Small intestine (tissue), 7 donors: ENCODE measurements around the gene C20orf202. TPM values are rescaled to one million over a fixed set of nuclear protein-coding genes. Genes with fewer than 3 reads are reported as not detected.
A peak's percentile ranks its signal among the peaks of the same experiment; 100 is the strongest.

Experiments
- DNase-seq, 2 donors: peaks; one replicate each; pipeline versions ENCODE4 v3.0.0 to v3.0.0-alpha.2; 2013
- FAIRE-seq: peaks from 2 replicates; lab custom pipeline; 2012; peaks lifted over from hg19 to GRCh38; lab: Jason Lieb, UNC
- H3K27ac ChIP-seq, 3 donors: one replicate each; pipeline ENCODE4 v1.5.1; 2013; ENCODE audit warnings: low read length in 2 of 3, mild to moderate bottlenecking in 2 of 3, control low read depth in 1 of 3, inconsistent platforms in 1 of 3, low read depth in 1 of 3, moderate library complexity in 1 of 3
- H3K27me3 ChIP-seq, 3 donors: one replicate each; pipeline ENCODE4 v1.6.1; 2013; ENCODE audit warnings: low read length in 3 of 3, inconsistent platforms in 1 of 3; ENCODE audit not compliant: control insufficient read depth in 3 of 3, insufficient read depth in 3 of 3
- H3K36me3 ChIP-seq, 3 donors: one replicate each; pipeline ENCODE4 v1.6.1; 2013; ENCODE audit warnings: low read length in 3 of 3, inconsistent platforms in 1 of 3, low read depth in 1 of 3, mild to moderate bottlenecking in 1 of 3, moderate library complexity in 1 of 3; ENCODE audit not compliant: control insufficient read depth in 3 of 3, insufficient read depth in 2 of 3
- H3K4me1 ChIP-seq, 3 donors: one replicate each; pipeline ENCODE4 v1.6.1; 2013; ENCODE audit warnings: low read length in 2 of 3, inconsistent platforms in 1 of 3, low read depth in 1 of 3, mild to moderate bottlenecking in 1 of 3, moderate library complexity in 1 of 3; ENCODE audit not compliant: control insufficient read depth in 3 of 3, insufficient read depth in 2 of 3
- H3K4me3 ChIP-seq, 3 donors: one replicate each; pipeline ENCODE4 v1.5.1; 2013; ENCODE audit warnings: low read length in 3 of 3, control low read depth in 1 of 3, inconsistent platforms in 1 of 3, low read depth in 1 of 3, mild to moderate bottlenecking in 1 of 3, moderate library complexity in 1 of 3
- H3K9me3 ChIP-seq, 2 donors: one replicate each; pipeline ENCODE4 v1.6.1; 2013; ENCODE audit warnings: low read depth in 1 of 2, low read length in 1 of 2; ENCODE audit not compliant: control insufficient read depth in 2 of 2, insufficient read depth in 1 of 2
- WGBS, 3 donors: extraction: QIAGEN DNeasy Blood & Tissue Kit; methylation state at CpG; one replicate each; pipeline ENCODE4 v1.1.7; 2013; 5-methylcytosine and 5-hydroxymethylcytosine counted together
- polyA plus RNA-seq, 4 donors: library from polyadenylated mRNA; stranded (reverse) in 3 of 4; unstranded in 1 of 4; fragments of 200-250 nt in 3 of 4; fragments of 120-200 nt in 1 of 4; gene quantifications; one replicate each; pipeline versions ENCODE4 v1.2.1 to v1.2.3, GENCODE V29; 2013
- donor health status: healthy with polysubstance abuse.
- donor health status: control.
- donor health status: control.
- donor health status: Bipolar disorder and iron deficiency.
- donor health status: healthy.

C20orf202 gene
- polyA plus RNA-seq, 4 donors: 0.67 to 5.3 (median 0.81) TPM; not detected in 1

- H3K36me3 ChIP-seq: peaks cover 2 to 53% (median 3%) of the 10 kb centered on the region in 3 donors
- H3K4me1 ChIP-seq: no peaks in the 10 kb centered on the region
- 82 to 88% (median 83%) methylated on average over 5 of the region's 5 CpGs for WGBS, 3 donors
- H3K27ac ChIP-seq: no peak overlapping the region
- no peak overlapping the region for H3K4me3 ChIP-seq
- FAIRE-seq (no peak), DNase-seq (peak; percentile 11 to 37)
- H3K27me3 ChIP-seq: no peaks in the 10 kb centered on the region
- H3K9me3 ChIP-seq: no peaks in the 10 kb centered on the region
These were observed 25.6 kb upstream of the C20orf202 start for GRCh38 chr20:1177680-1178079.

- H3K4me3 ChIP-seq: no peak overlapping the region
- WGBS, 3 donors: 84 to 92% (median 87%) methylated on average over 3 of the region's 3 CpGs
- H3K36me3 ChIP-seq: peaks cover 0 to 48% (median 3%) of the 10 kb centered on the region in 3 donors
- no peak for FAIRE-seq
- H3K4me1 ChIP-seq: no peaks in the 10 kb centered on the region
- no peaks in the 10 kb centered on the region for H3K9me3 ChIP-seq
- DNase-seq: no peak
- H3K27me3 ChIP-seq: no peaks in the 10 kb centered on the region
- no peak overlapping the region for H3K27ac ChIP-seq
These were observed 25.2 kb upstream of the C20orf202 start for GRCh38 chr20:1178103-1178502.

GRCh38 chr20:1178623-1179022, 24.6 kb upstream of the C20orf202 start:
- no peaks in the 10 kb centered on the region for H3K9me3 ChIP-seq
- H3K36me3 ChIP-seq: peaks cover 0 to 44% (median 3%) of the 10 kb centered on the region in 3 donors
- no peak overlapping the region for H3K4me3 ChIP-seq
- FAIRE-seq (no peak), DNase-seq (no peak)
- H3K27ac ChIP-seq: no peak overlapping the region
- no peaks in the 10 kb centered on the region for H3K27me3 ChIP-seq
- H3K4me1 ChIP-seq: no peaks in the 10 kb centered on the region
- 91 to 97% (median 93%) methylated on average over 3 of the region's 3 CpGs for WGBS, 3 donors

- FAIRE-seq (no peak), DNase-seq (no peak)
- Histone ChIP-seq H3K36me3 (peaks cover 0 to 30% (median 2%) of the 10 kb centered on the region in 3 donors), H3K4me1 (peaks cover 0 to 2% (median 1%) of the 10 kb centered on the region in 3 donors), H3K4me3 (no peak overlapping the region), H3K27ac (no peak overlapping the region), H3K9me3 (no peaks in the 10 kb centered on the region), H3K27me3 (peaks cover 0 to 8% (median 0%) of the 10 kb centered on the region in 3 donors)
- 94% methylated on average over 27 of the region's 27 CpGs for WGBS, 3 donors
These were observed 22.3 kb upstream of the C20orf202 start for GRCh38 chr20:1180949-1181348.

GRCh38 chr20:1182106-1182505, 21.1 kb upstream of the C20orf202 start:
- H3K4me3 ChIP-seq: no peak overlapping the region
- 57 to 74% (median 68%) methylated on average over 4 of the region's 4 CpGs for WGBS, 3 donors
- H3K27me3 ChIP-seq: peaks cover 0 to 8% (median 0%) of the 10 kb centered on the region in 3 donors
- no peak for DNase-seq
- no peak overlapping the region for H3K27ac ChIP-seq
- H3K36me3 ChIP-seq: peaks cover 0 to 23% (median 0%) of the 10 kb centered on the region in 3 donors
- H3K4me1 ChIP-seq: peaks cover 3 to 13% (median 3%) of the 10 kb centered on the region in 3 donors
- no peak for FAIRE-seq
- H3K9me3 ChIP-seq: no peaks in the 10 kb centered on the region

GRCh38 chr20:1183153-1183552, 20.1 kb upstream of the C20orf202 start:
- no peak overlapping the region for H3K4me3 ChIP-seq
- H3K27ac ChIP-seq: no peak overlapping the region
- DNase-seq: no peak
- H3K9me3 ChIP-seq: no peaks in the 10 kb centered on the region
- peaks cover 3 to 23% (median 3%) of the 10 kb centered on the region in 3 donors for H3K4me1 ChIP-seq
- peaks cover 0 to 20% (median 0%) of the 10 kb centered on the region in 3 donors for H3K36me3 ChIP-seq
- 74 to 80% (median 78%) methylated on average over 6 of the region's 6 CpGs for WGBS, 3 donors
- no peak for FAIRE-seq
- peaks cover 0 to 8% (median 0%) of the 10 kb centered on the region in 3 donors for H3K27me3 ChIP-seq

GRCh38 chr20:1184260-1184637, 19.0 kb upstream of the C20orf202 start:
- H3K4me3 ChIP-seq: peak overlapping the region in 2 of 3 donors; percentile 53 to 62
- 9 to 26% (median 25%) methylated on average over 11 to 13 of the region's 13 CpGs for WGBS, 3 donors
- peaks cover 0 to 3% of the 10 kb centered on the region in 2 donors for H3K9me3 ChIP-seq
- H3K4me1 ChIP-seq: peaks cover 3 to 27% (median 3%) of the 10 kb centered on the region in 3 donors
- H3K36me3 ChIP-seq: peaks cover 0 to 20% (median 0%) of the 10 kb centered on the region in 3 donors
- FAIRE-seq: no peak
- DNase-seq: no peak
- H3K27me3 ChIP-seq: peaks cover 0 to 8% (median 0%) of the 10 kb centered on the region in 3 donors
- no peak overlapping the region for H3K27ac ChIP-seq

GRCh38 chr20:1184638-1185315, 18.5 kb upstream of the C20orf202 start, which contains the start of gene TMEM74B:
Gene TMEM74B, minus strand, starts transcription at chr20:1184981. Its CDS starts 1,180 bp downstream, at chr20:1183801.
- H3K4me1 ChIP-seq: peaks cover 3 to 27% (median 3%) of the 10 kb centered on the region in 3 donors
- WGBS, 3 donors: 1 to 2% (median 2%) methylated on average over 52 to 76 of the region's 76 CpGs
- H3K9me3 ChIP-seq: peaks cover 0 to 3% of the 10 kb centered on the region in 2 donors
- peak within 1 kb of the TSS in 2 of 3 donors; percentile 54 to 62 for H3K4me3 ChIP-seq
- peaks cover 0 to 8% (median 0%) of the 10 kb centered on the region in 3 donors for H3K27me3 ChIP-seq
- DNase-seq: peak; percentile 23 to 75
- peaks cover 0 to 20% (median 0%) of the 10 kb centered on the region in 3 donors for H3K36me3 ChIP-seq
- FAIRE-seq: no peak
- peak within 1 kb of the TSS in 1 of 3 donors; percentile 46 for H3K27ac ChIP-seq
